ENCODE measurements around the gene ELOVL7. TPM values are rescaled to one million over a fixed set of nuclear protein-coding genes. Genes with fewer than 3 reads are reported as not detected.

ELOVL7 gene
- total RNA-seq, 1 donor from 2014 or later = 4.4 TPM

DNA sequence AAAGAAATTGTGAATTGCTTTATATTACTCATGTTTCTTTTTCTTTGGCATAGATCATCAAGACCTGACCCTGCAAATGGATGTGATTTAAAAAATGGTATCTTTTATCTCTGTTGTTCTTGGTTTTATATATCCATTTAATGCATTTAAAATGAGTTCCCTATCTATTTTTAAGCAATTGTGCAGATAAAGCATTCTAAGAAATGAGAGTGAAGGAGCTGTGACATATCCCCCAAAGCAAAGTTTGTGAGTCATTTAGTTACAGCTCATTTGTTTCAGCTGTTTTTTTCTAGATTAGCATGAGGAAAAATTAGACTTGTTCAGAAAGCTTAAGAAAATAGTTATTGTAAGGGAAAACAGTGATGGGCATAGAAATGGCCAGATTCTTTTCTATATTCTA lies 7.6 kb upstream of the ELOVL7 start:
- TF ChIP-seq, protein P1, sequence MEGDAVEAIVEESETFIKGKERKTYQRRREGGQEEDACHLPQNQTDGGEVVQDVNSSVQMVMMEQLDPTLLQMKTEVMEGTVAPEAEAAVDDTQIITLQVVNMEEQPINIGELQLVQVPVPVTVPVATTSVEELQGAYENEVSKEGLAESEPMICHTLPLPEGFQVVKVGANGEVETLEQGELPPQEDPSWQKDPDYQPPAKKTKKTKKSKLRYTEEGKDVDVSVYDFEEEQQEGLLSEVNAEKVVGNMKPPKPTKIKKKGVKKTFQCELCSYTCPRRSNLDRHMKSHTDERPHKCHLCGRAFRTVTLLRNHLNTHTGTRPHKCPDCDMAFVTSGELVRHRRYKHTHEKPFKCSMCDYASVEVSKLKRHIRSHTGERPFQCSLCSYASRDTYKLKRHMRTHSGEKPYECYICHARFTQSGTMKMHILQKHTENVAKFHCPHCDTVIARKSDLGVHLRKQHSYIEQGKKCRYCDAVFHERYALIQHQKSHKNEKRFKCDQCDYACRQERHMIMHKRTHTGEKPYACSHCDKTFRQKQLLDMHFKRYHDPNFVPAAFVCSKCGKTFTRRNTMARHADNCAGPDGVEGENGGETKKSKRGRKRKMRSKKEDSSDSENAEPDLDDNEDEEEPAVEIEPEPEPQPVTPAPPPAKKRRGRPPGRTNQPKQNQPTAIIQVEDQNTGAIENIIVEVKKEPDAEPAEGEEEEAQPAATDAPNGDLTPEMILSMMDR (IDR thresholded peaks at IDR 0.05; ENCODE audit: unreplicated experiment) = no peak
- Mint-ChIP-seq H3K9me3 (ENCODE audit: unreplicated experiment) (no peaks in the 10 kb centered on the region), H3K4me3 (ENCODE audit: unreplicated experiment) (no peak overlapping the region), H3K27me3 (ENCODE audit: unreplicated experiment) (no peaks in the 10 kb centered on the region), H3K36me3 (ENCODE audit: low read depth, unreplicated experiment) (no peaks in the 10 kb centered on the region), H3K4me1 (ENCODE audit: unreplicated experiment) (no peaks in the 10 kb centered on the region), H3K27ac (ENCODE audit: unreplicated experiment) (no peak overlapping the region)
- no peak for DNase-seq (ENCODE audit: low spot score)

GRCh38 chr5:60846298-60846697 lies 2.2 kb upstream of the ELOVL7 start:
- no peak for DNase-seq (ENCODE audit: low spot score)
- Mint-ChIP-seq H3K27me3 (ENCODE audit: unreplicated experiment) (peaks cover 7% of the 10 kb centered on the region), H3K4me1 (ENCODE audit: unreplicated experiment) (peaks cover 11% of the 10 kb centered on the region), H3K4me3 (ENCODE audit: unreplicated experiment) (no peak overlapping the region), H3K36me3 (ENCODE audit: low read depth, unreplicated experiment) (no peaks in the 10 kb centered on the region), H3K27ac (ENCODE audit: unreplicated experiment) (no peak overlapping the region), H3K9me3 (ENCODE audit: unreplicated experiment) (no peaks in the 10 kb centered on the region)
- TF ChIP-seq, protein P1 (IDR thresholded peaks at IDR 0.05; ENCODE audit: unreplicated experiment) = no peak

GRCh38 chr5:60843386-60843935 lies 608 bp downstream of the ELOVL7 start:
- Mint-ChIP-seq H3K27me3 (ENCODE audit: unreplicated experiment) (peaks cover 10% of the 10 kb centered on the region), H3K27ac (ENCODE audit: unreplicated experiment) (no peak overlapping the region), H3K4me1 (ENCODE audit: unreplicated experiment) (peaks cover 12% of the 10 kb centered on the region), H3K36me3 (ENCODE audit: low read depth, unreplicated experiment) (no peaks in the 10 kb centered on the region), H3K4me3 (ENCODE audit: unreplicated experiment) (peak overlapping the region; percentile 87), H3K9me3 (ENCODE audit: unreplicated experiment) (no peaks in the 10 kb centered on the region)
- TF ChIP-seq, protein P1 (IDR thresholded peaks at IDR 0.05; ENCODE audit: unreplicated experiment) = no peak
- peak; percentile 20 for DNase-seq (ENCODE audit: low spot score)

GRCh38 chr5:60842871-60843385 lies 1.1 kb downstream of the ELOVL7 start:
- Mint-ChIP-seq H3K4me3 (ENCODE audit: unreplicated experiment) (peak overlapping the region; percentile 87), H3K27me3 (ENCODE audit: unreplicated experiment) (peaks cover 10% of the 10 kb centered on the region), H3K4me1 (ENCODE audit: unreplicated experiment) (peaks cover 17% of the 10 kb centered on the region), H3K9me3 (ENCODE audit: unreplicated experiment) (no peaks in the 10 kb centered on the region), H3K27ac (ENCODE audit: unreplicated experiment) (no peak overlapping the region), H3K36me3 (ENCODE audit: low read depth, unreplicated experiment) (no peaks in the 10 kb centered on the region)
- no peak for DNase-seq (ENCODE audit: low spot score)
- TF ChIP-seq, protein P1 (IDR thresholded peaks at IDR 0.05; ENCODE audit: unreplicated experiment) = no peak

- no peaks in the 10 kb centered on the region for H3K36me3 Mint-ChIP-seq (ENCODE audit: low read depth, unreplicated experiment)
- DNase-seq (ENCODE audit: low spot score) = no peak
- H3K4me3 Mint-ChIP-seq (ENCODE audit: unreplicated experiment) = no peak overlapping the region
- peaks cover 17% of the 10 kb centered on the region for H3K4me1 Mint-ChIP-seq (ENCODE audit: unreplicated experiment)
- TF ChIP-seq, protein P1 (IDR thresholded peaks at IDR 0.05; ENCODE audit: unreplicated experiment) = no peak
- H3K27ac Mint-ChIP-seq (ENCODE audit: unreplicated experiment) = no peak overlapping the region
- no peaks in the 10 kb centered on the region for H3K9me3 Mint-ChIP-seq (ENCODE audit: unreplicated experiment)
- peaks cover 10% of the 10 kb centered on the region for H3K27me3 Mint-ChIP-seq (ENCODE audit: unreplicated experiment)
Observed at GRCh38 chr5:60841361-60841760, 2.7 kb downstream of the ELOVL7 start.

Data from endothelial cell (in vitro differentiated cells).